HG03442 (cell line): ENCODE results near the gene TMEM198.
A peak's percentile ranks its signal among the peaks of the same experiment; 100 is the strongest.

Experiments
- ATAC-seq: cut with Tn5 transposase; IDR thresholded peaks from one replicate; pipeline ENCODE4 v1.9.1; 2021; ENCODE audit warnings: mild to moderate bottlenecking, moderate library complexity; ENCODE audit not compliant: unreplicated experiment

Gene TMEM198, protein sequence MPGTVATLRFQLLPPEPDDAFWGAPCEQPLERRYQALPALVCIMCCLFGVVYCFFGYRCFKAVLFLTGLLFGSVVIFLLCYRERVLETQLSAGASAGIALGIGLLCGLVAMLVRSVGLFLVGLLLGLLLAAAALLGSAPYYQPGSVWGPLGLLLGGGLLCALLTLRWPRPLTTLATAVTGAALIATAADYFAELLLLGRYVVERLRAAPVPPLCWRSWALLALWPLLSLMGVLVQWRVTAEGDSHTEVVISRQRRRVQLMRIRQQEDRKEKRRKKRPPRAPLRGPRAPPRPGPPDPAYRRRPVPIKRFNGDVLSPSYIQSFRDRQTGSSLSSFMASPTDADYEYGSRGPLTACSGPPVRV

GRCh38 chr2:219543596-219544358, at the start of gene TMEM198, which contains the start of gene CHPF:
TMEM198 (plus strand) TSS chr2:219544028; CDS start chr2:219544728, 700 bp downstream.
CHPF (minus strand) TSS chr2:219543809; CDS start chr2:219543538, 271 bp downstream.
- ATAC-seq = peak; percentile 73

DNA sequence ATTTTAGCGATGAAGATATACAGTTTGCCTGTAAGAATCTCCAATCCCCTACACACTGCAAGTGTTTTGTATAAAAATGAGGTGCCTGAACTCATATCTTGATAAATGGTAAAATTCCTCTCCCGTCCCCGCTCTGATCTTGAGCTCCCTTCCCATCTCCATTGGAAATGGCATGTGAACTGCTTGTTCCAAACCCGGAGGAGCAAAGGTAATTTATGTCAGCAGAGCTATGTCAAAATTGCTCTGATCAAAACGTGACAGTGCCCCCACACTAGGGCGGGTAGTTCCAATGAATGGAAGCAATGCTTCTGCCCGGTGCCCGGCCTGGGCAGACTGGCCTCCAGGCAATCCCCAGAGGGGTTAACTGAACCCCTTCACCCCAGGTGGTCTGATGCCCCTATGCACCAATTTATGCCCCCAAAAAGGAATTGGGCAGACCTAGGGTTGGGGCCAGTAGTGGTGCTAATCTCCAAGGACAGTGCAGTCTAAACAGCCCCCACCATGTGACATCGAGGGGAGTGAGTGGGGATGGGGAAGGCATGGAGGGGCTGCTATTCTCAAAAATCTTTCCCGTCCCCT, 48.8 kb upstream of the TMEM198 start:
- no peak for ATAC-seq

DNA sequence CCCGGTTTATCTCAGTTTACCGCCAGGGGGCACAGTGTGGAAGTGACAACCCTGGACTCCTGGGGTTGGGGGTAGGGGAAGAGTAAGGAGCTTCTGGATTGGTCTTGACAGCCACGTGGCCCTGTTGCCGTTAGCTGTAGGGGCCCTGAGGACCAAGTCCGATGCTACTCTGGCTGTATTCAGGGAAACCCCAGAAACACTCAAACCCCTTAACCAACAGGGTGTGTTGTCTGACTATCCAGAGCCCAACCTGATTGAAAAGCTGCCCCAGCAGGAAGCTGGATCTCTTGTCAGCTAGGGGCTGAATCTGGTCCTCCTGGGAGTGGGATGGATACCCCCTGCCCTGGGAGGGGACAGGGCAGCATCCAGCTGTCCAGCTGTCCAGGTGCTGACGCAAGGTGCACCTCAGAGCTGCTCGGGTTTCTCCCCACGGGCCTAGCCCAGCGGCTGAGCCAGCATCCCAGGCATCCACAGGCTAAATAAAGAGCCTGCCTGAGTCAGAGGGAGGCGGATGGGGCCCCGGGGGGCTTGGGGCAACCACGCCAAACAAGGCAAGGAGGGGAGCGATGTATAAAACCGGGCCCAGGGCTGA, 48.2 kb upstream of the TMEM198 start:
- ATAC-seq = no peak

DNA sequence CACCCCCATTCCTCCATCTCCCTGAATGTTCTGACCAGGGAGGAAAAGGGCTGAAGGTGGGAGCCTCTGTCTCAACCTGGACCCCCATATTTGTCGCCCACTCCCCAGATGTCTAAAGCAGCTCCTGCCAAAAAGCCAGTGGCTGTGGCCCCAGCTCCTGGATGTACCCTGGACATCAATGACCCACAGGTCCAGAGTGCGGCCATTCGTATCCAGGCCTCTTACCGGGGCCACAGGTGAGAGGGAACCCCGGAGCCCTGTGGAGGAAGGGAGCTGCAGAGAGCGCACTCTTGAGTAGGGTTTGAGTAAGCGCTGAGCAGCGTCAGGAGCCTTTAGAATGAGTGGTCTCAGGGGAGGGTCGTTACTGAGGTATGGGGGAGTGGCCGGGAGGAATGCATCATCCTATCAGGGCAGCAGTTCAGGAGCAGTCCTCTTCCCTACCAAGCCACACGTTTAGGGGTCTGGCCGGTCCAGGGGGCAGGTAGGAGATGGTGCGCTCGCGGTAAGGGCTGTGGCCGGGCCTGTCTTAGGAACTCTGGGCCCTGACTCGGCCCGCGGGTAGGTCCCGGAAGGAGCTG, 47.5 kb upstream of the TMEM198 start:
- no peak for ATAC-seq

DNA sequence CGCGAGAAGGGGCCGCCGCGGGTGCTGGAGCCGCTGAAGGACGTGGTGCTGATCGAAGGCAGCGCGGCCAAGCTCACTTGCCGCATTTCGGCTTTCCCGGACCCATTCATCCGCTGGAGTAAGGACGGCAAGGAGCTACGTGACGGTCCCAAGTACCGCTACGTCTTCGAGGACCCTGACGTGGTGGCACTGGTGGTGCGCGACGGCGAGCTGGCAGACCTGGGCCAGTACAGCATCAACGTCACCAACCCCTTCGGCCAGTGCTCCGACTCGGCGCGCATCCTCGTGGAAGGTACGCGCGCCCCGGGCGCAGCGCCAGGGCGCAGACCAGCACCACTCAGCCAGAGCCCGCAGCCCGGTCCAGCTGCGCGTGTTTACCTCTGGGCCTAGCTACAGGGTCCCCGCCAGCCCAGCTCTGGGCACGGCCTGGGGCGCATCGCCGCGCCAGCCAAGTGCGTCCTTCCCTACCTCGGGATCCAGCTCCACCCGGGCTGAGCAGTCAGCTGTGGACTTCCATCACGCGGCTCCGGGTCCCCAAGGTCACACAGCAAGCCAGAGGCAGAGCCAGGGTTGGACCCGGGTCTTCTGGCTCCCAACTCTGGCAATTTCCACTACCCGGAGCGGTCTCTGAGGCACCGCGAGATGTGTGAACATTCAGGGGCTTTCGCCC, 46.9 kb upstream of the TMEM198 start:
- ATAC-seq = no peak

GRCh38 chr2:219497495-219498279, 46.1 kb upstream of the TMEM198 start:
- peak; percentile 18 for ATAC-seq

- peak; percentile 94 for ATAC-seq
Observed at GRCh38 chr2:219498280-219499057, 45.4 kb upstream of the TMEM198 start, which contains the start of gene GMPPA. GMPPA (plus strand) TSS chr2:219498891; CDS start chr2:219499976, 1,085 bp downstream.

GRCh38 chr2:219499058-219499307, 44.8 kb upstream of the TMEM198 start:
- no peak for ATAC-seq

- ATAC-seq = no peak
Observed at GRCh38 chr2:219499555-219499954, 44.3 kb upstream of the TMEM198 start.

DNA sequence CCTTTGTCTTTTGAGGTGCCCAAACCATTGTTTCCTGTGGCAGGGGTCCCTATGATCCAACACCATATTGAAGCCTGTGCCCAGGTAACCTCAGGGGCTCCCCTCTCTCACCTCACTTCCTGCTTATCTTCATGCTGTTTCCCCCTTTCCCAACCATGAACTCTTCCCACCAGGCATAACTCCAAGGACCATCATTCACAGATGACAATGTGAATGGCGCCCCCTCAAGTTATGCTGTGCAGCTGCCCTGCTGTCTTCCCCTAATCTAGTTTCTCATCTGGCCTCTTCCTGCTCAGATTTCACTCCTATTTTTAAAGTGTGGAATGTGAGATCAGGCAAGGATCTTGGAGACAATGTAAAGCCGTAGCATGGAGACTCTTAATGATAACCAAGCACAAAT, 43.7 kb upstream of the TMEM198 start:
- ATAC-seq = no peak

- no peak for ATAC-seq
Observed at GRCh38 chr2:219501849-219502248, 42.0 kb upstream of the TMEM198 start.

GRCh38 chr2:219502618-219503017, 41.2 kb upstream of the TMEM198 start:
- ATAC-seq = no peak

- no peak for ATAC-seq
Observed at GRCh38 chr2:219505585-219505984, 38.2 kb upstream of the TMEM198 start.

DNA sequence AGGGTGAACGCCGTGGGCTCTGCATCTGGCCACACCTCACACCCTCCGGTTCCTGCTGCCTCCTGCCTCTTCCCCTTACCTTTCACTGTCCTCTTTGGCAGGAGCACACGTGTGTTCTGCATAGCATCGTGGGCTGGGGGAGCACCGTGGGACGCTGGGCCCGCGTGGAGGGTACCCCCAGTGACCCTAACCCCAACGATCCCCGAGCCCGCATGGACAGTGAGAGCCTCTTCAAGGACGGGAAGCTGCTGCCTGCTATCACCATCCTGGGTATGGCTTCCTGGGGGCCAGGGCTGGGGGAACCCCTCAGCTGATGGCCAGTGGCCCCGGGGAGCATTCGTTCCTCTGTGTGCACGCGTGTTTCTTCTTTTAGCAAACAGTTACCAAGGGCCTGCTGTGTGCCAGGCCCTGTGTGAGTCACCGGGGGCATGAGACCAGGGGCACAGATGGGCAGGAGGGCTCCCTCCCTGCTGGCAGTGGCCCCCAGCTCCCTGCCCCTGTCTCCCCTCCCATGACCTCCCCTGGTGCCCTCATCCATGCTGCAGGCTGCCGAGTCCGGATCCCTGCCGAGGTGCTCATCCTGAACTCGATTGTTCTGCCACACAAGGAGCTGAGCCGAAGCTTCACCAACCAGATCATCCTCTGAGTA, 37.6 kb upstream of the TMEM198 start:
- no peak for ATAC-seq

GRCh38 chr2:219506802-219507526, 36.9 kb upstream of the TMEM198 start:
- no peak for ATAC-seq

DNA sequence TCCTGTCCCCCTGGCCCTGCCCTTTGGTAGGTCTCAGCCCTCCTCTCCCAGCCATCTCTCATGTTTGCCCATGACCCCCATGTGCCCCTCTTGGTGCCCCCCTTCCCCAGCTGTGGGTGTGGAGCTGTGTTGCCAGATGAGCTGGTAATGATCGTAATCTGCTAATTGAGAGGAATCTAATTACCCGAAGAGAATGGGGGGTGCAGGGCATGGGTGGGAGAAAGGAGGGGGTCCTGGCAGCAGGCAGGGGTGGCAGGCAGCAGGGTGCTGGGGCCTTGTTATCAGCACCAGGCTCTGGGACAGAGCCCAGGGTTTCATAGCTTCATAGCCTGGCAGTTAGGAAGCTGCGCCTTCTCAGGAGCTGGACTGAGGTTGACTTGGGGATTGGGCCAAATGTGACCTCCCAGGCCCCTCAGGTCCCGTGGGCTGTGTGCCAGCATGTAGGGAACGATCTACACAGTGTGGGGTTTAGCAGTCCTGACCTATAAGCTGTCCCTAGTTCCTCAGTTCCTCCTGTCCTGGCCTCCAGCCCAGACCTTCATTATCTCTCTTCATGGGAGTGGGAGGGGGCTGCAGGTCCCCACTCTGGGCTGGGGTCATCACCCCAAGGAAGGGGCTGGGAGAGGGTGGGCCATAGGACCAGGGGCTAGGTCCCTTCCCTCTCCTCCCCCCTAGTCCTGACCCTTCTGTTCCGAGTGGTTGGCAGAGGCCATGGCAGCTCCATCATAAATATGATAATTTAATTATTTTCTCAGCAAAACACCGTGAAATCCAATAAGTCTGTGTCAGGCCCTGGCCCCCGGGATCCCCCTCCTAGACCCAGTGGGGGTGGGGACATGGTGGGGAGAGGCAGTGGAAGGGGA, 36.0 kb upstream of the TMEM198 start:
- ATAC-seq = no peak

GRCh38 chr2:219508444-219508734, 35.4 kb upstream of the TMEM198 start:
- ATAC-seq = no peak
